ENCODE data around the gene CEP126. TPM values are rescaled to one million over a fixed set of nuclear protein-coding genes. Genes with fewer than 3 reads are reported as not detected.

The CEP126 gene
- total and polyA plus RNA-seq, 2 of the 13 experiments (the other 11 are each of a cell fraction or from before 2014, with no cell fraction given) = 1.4 to 1.7 TPM

DNA sequence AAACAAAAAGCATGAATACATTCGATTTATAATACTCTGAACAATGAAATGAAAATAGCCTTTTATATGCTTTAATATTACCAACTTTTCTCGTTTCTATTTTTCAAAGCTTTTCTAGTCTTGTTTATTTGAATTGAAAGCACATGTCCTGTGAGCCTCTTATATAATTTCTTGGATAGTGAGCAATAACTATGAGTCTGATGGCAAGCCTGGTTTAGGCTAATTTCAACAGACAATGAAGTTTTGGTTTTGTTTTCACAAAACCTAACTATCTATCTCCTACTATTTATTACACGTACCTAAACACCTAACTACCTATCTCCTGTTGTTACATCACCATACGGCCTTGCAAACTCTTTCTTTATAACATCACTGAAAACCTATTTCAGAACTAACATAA lies 29.2 kb upstream of the CEP126 start:
- Histone ChIP-seq H3K27ac (ENCODE audit: extremely low read length, insufficient read depth, low read length) (no peak overlapping the region), H3K4me1 (ENCODE audit: insufficient read depth, low read length) (no peaks in the 10 kb centered on the region), H3K9ac (ENCODE audit: insufficient read depth, low read depth, low read length) (no peak overlapping the region), H4K20me1 (ENCODE audit: insufficient read depth, low read length) (no peaks in the 10 kb centered on the region), H3K4me3 (replicated peaks in 1 of 3; ENCODE audit: insufficient read depth in 1 of 3, low read depth in 2 of 3, low read length in 3 of 3) (no peak overlapping the region), H3K9me3 (ENCODE audit: low read length) (no peaks in the 10 kb centered on the region), H3K4me2 (ENCODE audit: low read depth, low read length) (no peak overlapping the region), H3K27me3 (ENCODE audit: control insufficient read depth in 1 of 2, insufficient read depth in 2 of 2, low read length in 2 of 2) (0 out of 5 replicates have a peak, but pooled peaks cover 0 to 6% of the 10 kb centered on the region in 2 experiments), H3K36me3 (replicated peaks in 1 of 2; ENCODE audit: control insufficient read depth in 1 of 2, insufficient read depth in 2 of 2, low read length in 2 of 2) (no peaks in the 10 kb centered on the region), H3K79me2 (ENCODE audit: insufficient read depth, low read length) (no peaks in the 10 kb centered on the region), H2AFZ (ENCODE audit: low read length) (no peak overlapping the region)
- intact Hi-C loops (cut with micrococcal nuclease; ENCODE audit: unreplicated experiment) = no loop called here
- ChIA-PET POLR2A (no interaction called here), CTCF (ENCODE audit: low intra/inter-chr PET ratio, low total read pairs) (no interaction called here)
- in situ Hi-C loops (cut with HindIII; ENCODE audit: extremely low pct_ligation_motif_present, low pct_unique_long_range_greater_than_20kb) = no loop called here
- WGBS (ENCODE audit: low lambda C conversion rate) = 14% methylated on average over 4 of the region's 4 CpGs
- DNase-seq (ENCODE audit: low spot score) (no peak), ATAC-seq (no peak), FAIRE-seq (no peak)
- no TSS peak for BruUV-seq (replicated peaks)
- TF ChIP-seq SPEN (CRISPR knock-in tag; IDR thresholded peaks at IDR 0.05; ENCODE audit: low read depth) (no peak), PAX8 (CRISPR knock-in tag; IDR thresholded peaks at IDR 0.05; ENCODE audit: borderline replicate concordance) (no peak), ELF1 (CRISPR knock-in tag; IDR thresholded peaks at IDR 0.05) (no peak), GLI4 (CRISPR knock-in tag; IDR thresholded peaks at IDR 0.05; ENCODE audit: borderline replicate concordance) (no peak), ZBTB42 (CRISPR knock-in tag; IDR thresholded peaks at IDR 0.05) (no peak), HMG20A (CRISPR knock-in tag; IDR thresholded peaks at IDR 0.05; ENCODE audit: borderline replicate concordance) (no peak), ARID2 (CRISPR knock-in tag; IDR thresholded peaks at IDR 0.05; ENCODE audit: borderline replicate concordance) (no peak), ZNF337 (CRISPR knock-in tag; IDR thresholded peaks at IDR 0.05; ENCODE audit: borderline replicate concordance, low read depth) (no peak), RAD51 (IDR thresholded peaks at IDR 0.05; ENCODE audit: borderline replicate concordance) (no peak), POLR2AphosphoS5 (IDR thresholded peaks at IDR 0.05; ENCODE audit: low read depth, low read length) (no peak), KLF6 (CRISPR knock-in tag; IDR thresholded peaks at IDR 0.05) (no peak), THYN1 (CRISPR knock-in tag; IDR thresholded peaks at IDR 0.05; ENCODE audit: borderline replicate concordance, low read depth) (no peak)
- TF ChIP-seq, protein P1, sequence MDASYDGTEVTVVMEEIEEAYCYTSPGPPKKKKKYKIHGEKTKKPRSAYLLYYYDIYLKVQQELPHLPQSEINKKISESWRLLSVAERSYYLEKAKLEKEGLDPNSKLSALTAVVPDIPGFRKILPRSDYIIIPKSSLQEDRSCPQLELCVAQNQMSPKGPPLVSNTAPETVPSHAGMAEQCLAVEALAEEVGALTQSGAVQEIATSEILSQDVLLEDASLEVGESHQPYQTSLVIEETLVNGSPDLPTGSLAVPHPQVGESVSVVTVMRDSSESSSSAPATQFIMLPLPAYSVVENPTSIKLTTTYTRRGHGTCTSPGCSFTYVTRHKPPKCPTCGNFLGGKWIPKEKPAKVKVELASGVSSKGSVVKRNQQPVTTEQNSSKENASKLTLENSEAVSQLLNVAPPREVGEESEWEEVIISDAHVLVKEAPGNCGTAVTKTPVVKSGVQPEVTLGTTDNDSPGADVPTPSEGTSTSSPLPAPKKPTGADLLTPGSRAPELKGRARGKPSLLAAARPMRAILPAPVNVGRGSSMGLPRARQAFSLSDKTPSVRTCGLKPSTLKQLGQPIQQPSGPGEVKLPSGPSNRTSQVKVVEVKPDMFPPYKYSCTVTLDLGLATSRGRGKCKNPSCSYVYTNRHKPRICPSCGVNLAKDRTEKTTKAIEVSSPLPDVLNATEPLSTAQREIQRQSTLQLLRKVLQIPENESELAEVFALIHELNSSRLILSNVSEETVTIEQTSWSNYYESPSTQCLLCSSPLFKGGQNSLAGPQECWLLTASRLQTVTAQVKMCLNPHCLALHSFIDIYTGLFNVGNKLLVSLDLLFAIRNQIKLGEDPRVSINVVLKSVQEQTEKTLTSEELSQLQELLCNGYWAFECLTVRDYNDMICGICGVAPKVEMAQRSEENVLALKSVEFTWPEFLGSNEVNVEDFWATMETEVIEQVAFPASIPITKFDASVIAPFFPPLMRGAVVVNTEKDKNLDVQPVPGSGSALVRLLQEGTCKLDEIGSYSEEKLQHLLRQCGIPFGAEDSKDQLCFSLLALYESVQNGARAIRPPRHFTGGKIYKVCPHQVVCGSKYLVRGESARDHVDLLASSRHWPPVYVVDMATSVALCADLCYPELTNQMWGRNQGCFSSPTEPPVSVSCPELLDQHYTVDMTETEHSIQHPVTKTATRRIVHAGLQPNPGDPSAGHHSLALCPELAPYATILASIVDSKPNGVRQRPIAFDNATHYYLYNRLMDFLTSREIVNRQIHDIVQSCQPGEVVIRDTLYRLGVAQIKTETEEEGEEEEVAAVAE (CRISPR knock-in tag; IDR thresholded peaks at IDR 0.05; ENCODE audit: borderline replicate concordance) = no peak
- TF ChIP-seq, protein P2, sequence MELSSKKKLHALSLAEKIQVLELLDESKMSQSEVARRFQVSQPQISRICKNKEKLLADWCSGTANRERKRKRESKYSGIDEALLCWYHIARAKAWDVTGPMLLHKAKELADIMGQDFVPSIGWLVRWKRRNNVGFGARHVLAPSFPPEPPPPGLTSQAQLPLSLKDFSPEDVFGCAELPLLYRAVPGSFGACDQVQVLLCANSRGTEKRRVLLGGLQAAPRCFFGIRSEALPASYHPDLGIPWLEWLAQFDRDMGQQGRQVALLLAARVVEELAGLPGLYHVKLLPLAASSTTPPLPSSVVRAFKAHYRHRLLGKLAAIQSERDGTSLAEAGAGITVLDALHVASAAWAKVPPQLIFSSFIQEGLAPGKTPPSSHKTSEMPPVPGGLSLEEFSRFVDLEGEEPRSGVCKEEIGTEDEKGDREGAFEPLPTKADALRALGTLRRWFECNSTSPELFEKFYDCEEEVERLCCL (CRISPR knock-in tag; IDR thresholded peaks at IDR 0.05; ENCODE audit: borderline replicate concordance) = no peak
- TF ChIP-seq, protein P3, sequence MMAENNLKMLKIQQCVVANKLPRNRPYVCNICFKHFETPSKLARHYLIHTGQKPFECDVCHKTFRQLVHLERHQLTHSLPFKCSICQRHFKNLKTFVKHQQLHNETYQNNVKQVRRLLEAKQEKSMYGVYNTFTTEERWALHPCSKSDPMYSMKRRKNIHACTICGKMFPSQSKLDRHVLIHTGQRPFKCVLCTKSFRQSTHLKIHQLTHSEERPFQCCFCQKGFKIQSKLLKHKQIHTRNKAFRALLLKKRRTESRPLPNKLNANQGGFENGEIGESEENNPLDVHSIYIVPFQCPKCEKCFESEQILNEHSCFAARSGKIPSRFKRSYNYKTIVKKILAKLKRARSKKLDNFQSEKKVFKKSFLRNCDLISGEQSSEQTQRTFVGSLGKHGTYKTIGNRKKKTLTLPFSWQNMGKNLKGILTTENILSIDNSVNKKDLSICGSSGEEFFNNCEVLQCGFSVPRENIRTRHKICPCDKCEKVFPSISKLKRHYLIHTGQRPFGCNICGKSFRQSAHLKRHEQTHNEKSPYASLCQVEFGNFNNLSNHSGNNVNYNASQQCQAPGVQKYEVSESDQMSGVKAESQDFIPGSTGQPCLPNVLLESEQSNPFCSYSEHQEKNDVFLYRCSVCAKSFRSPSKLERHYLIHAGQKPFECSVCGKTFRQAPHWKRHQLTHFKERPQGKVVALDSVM (CRISPR knock-in tag; IDR thresholded peaks at IDR 0.05) = no peak
- TF ChIP-seq, protein P4, sequence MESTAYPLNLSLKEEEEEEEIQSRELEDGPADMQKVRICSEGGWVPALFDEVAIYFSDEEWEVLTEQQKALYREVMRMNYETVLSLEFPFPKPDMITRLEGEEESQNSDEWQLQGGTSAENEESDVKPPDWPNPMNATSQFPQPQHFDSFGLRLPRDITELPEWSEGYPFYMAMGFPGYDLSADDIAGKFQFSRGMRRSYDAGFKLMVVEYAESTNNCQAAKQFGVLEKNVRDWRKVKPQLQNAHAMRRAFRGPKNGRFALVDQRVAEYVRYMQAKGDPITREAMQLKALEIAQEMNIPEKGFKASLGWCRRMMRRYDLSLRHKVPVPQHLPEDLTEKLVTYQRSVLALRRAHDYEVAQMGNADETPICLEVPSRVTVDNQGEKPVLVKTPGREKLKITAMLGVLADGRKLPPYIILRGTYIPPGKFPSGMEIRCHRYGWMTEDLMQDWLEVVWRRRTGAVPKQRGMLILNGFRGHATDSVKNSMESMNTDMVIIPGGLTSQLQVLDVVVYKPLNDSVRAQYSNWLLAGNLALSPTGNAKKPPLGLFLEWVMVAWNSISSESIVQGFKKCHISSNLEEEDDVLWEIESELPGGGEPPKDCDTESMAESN (CRISPR knock-in tag; conservative IDR thresholded peaks at IDR 0.05) = no peak

Measured in HepG2 (cell line).